ENCODE data around the gene DNAH14. TPM values are rescaled to one million over a fixed set of nuclear protein-coding genes. Genes with fewer than 3 reads are reported as not detected.

DNAH14 gene
- total RNA-seq, 1 experiment from 2014 or later: 57.3 TPM

- Histone ChIP-seq H3K9me3 (no peaks in the 10 kb centered on the region), H3K27me3 (replicated peaks; ENCODE audit: control insufficient read depth, insufficient read depth, low read length) (no peaks in the 10 kb centered on the region), H3K36me3 (ENCODE audit: control insufficient read depth, insufficient read depth, low read length) (no peaks in the 10 kb centered on the region), H3K4me3 (ENCODE audit: low read depth, low read length) (no peak overlapping the region), H3K4me1 (no peaks in the 10 kb centered on the region)
- CTCF ChIA-PET: no interaction called here
- Mint-ChIP-seq H3K4me1 (ENCODE audit: low read depth, unreplicated experiment) (no peaks in the 10 kb centered on the region), H3K36me3 (ENCODE audit: insufficient read depth, unreplicated experiment) (no peaks in the 10 kb centered on the region), H3K27me3 (ENCODE audit: insufficient read depth, unreplicated experiment) (no peaks in the 10 kb centered on the region), H3K4me3 (ENCODE audit: unreplicated experiment) (no peak overlapping the region), H3K9me3 (ENCODE audit: unreplicated experiment) (peaks cover 38% of the 10 kb centered on the region), H3K27ac (ENCODE audit: unreplicated experiment) (no peak overlapping the region)
- DNase-seq: no peak
- no peak for TF ChIP-seq CTCF (IDR thresholded peaks at IDR 0.05; ENCODE audit: insufficient read depth in 1 of 2, low read depth in 1 of 2, low read length in 1 of 2, severe bottlenecking in 1 of 2, unreplicated experiment in 1 of 2)
- intact Hi-C loops (cut with micrococcal nuclease; ENCODE audit: unreplicated experiment): no loop called here
- no TSS peak for BruUV-seq (replicated peaks)
- POLR2A ChIA-PET: no interaction called here
Measured at GRCh38 chr1:225191199-225191753, 261.8 kb downstream of the DNAH14 start.

GRCh38 chr1:225201447-225201846 lies 272.0 kb downstream of the DNAH14 start:
- H3K9me3 ChIP-seq: peaks cover 3% of the 10 kb centered on the region; the same call in 1 of the 2 replicates
- Mint-ChIP-seq H3K9me3 (ENCODE audit: unreplicated experiment) (no peaks in the 10 kb centered on the region), H3K27ac (ENCODE audit: unreplicated experiment) (no peak overlapping the region), H3K36me3 (ENCODE audit: insufficient read depth, unreplicated experiment) (no peaks in the 10 kb centered on the region), H3K4me3 (ENCODE audit: unreplicated experiment) (no peak overlapping the region), H3K27me3 (ENCODE audit: insufficient read depth, unreplicated experiment) (no peaks in the 10 kb centered on the region), H3K4me1 (ENCODE audit: low read depth, unreplicated experiment) (no peaks in the 10 kb centered on the region)
- intact Hi-C loops (cut with micrococcal nuclease; ENCODE audit: unreplicated experiment): no loop called here
- no peaks in the 10 kb centered on the region for H3K27me3 ChIP-seq (replicated peaks; ENCODE audit: control insufficient read depth, insufficient read depth, low read length)
- CTCF ChIA-PET: no interaction called here
- no peaks in the 10 kb centered on the region for H3K36me3 ChIP-seq (ENCODE audit: control insufficient read depth, insufficient read depth, low read length)
- no peaks in the 10 kb centered on the region for H3K4me1 ChIP-seq
- no peak for TF ChIP-seq CTCF (IDR thresholded peaks at IDR 0.05; ENCODE audit: insufficient read depth in 1 of 2, low read depth in 1 of 2, low read length in 1 of 2, severe bottlenecking in 1 of 2, unreplicated experiment in 1 of 2)
- no TSS peak for BruUV-seq (replicated peaks)
- DNase-seq: no peak
- POLR2A ChIA-PET: interaction anchor here (0.7 kb wide), 1 partner anchor 417 kb away, joined by 7 read pairs; no protein-coding TSS in a partner anchor
- no peak overlapping the region for H3K4me3 ChIP-seq (ENCODE audit: low read depth, low read length)

GRCh38 chr1:225207791-225208190 lies 278.3 kb downstream of the DNAH14 start:
- Histone ChIP-seq H3K9me3 (peaks cover 5% of the 10 kb centered on the region; the same call in 1 of the 2 replicates), H3K4me3 (ENCODE audit: low read depth, low read length) (no peak overlapping the region), H3K4me1 (no peaks in the 10 kb centered on the region), H3K27me3 (replicated peaks; ENCODE audit: control insufficient read depth, insufficient read depth, low read length) (no peaks in the 10 kb centered on the region), H3K36me3 (ENCODE audit: control insufficient read depth, insufficient read depth, low read length) (no peaks in the 10 kb centered on the region)
- intact Hi-C loops (cut with micrococcal nuclease; ENCODE audit: unreplicated experiment): no loop called here
- no peak for TF ChIP-seq CTCF (IDR thresholded peaks at IDR 0.05; ENCODE audit: insufficient read depth in 1 of 2, low read depth in 1 of 2, low read length in 1 of 2, severe bottlenecking in 1 of 2, unreplicated experiment in 1 of 2)
- no TSS peak for BruUV-seq (replicated peaks)
- no peak for DNase-seq
- Mint-ChIP-seq H3K4me3 (ENCODE audit: unreplicated experiment) (no peak overlapping the region), H3K27me3 (ENCODE audit: insufficient read depth, unreplicated experiment) (no peaks in the 10 kb centered on the region), H3K36me3 (ENCODE audit: insufficient read depth, unreplicated experiment) (no peaks in the 10 kb centered on the region), H3K4me1 (ENCODE audit: low read depth, unreplicated experiment) (no peaks in the 10 kb centered on the region), H3K27ac (ENCODE audit: unreplicated experiment) (no peak overlapping the region), H3K9me3 (ENCODE audit: unreplicated experiment) (peaks cover 44% of the 10 kb centered on the region)
- POLR2A ChIA-PET: no interaction called here
- CTCF ChIA-PET: no interaction called here

Measured in Caco-2 (cell line).